ENCODE results near the gene ZKSCAN5. TPM values are rescaled to one million over a fixed set of nuclear protein-coding genes. Genes with fewer than 3 reads are reported as not detected.
"Not testable (repeated sequence)": the region's sequence is repeated elsewhere in the genome, so short reads cannot be mapped to it uniquely, and the experiment has no call there.

Gene ZKSCAN5
- total RNA-seq, 4 donors from 2014 or later = 9.6 to 11.2 (median 10.5) TPM

- TF ChIP-seq EP300 (IDR thresholded peaks at IDR 0.05) = no peak
- TF ChIP-seq POLR2A (IDR thresholded peaks at IDR 0.05; ENCODE audit: low read depth) = no peak
- TF ChIP-seq POLR2AphosphoS5 (IDR thresholded peaks at IDR 0.05) = no peak
- TF ChIP-seq CTCF (IDR thresholded peaks at IDR 0.05) = no peak
- Histone ChIP-seq H3K36me3 (peaks cover 28 to 50% (median 46%) of the 10 kb centered on the region in 4 donors), H3K4me1 (peaks cover 26 to 44% (median 33%) of the 10 kb centered on the region in 4 donors), H3K27ac (replicated peaks in 1 of 4) (no peak overlapping the region), H3K4me3 (peak overlapping the region; percentile 68 to 95 (median 80)), H3K9me3 (peaks cover 5 to 20% (median 15%) of the 10 kb centered on the region in 4 donors), H3K27me3 (no peaks in the 10 kb centered on the region)
- no peak for DNase-seq (ENCODE audit: extremely low spot score)
- intact Hi-C loops (cut with DNase I) = loop anchor here (2.0 kb wide), 1 partner anchor 26 kb away; the partner anchor contains the start of gene ZNF789
- 73% methylated on average over 11 of the region's 11 CpGs for WGBS
Observed at GRCh38 chr7:99498546-99498944, 5.9 kb upstream of the ZKSCAN5 start.

- peaks cover 30 to 52% (median 39%) of the 10 kb centered on the region in 4 donors for H3K4me1 ChIP-seq
- intact Hi-C loops (cut with DNase I) = loop anchor here (2.0 kb wide), 1 partner anchor 27 kb away; the partner anchor contains the start of gene ZNF789
- H3K27me3 ChIP-seq = no peaks in the 10 kb centered on the region
- under 1% methylated on average over 14 of the region's 14 CpGs for WGBS
- DNase-seq (ENCODE audit: extremely low spot score) = no peak
- peak overlapping the region; percentile 68 to 95 (median 80) for H3K4me3 ChIP-seq
- peak overlapping the region; percentile 91 to 96 (median 94) for H3K27ac ChIP-seq (replicated peaks in 1 of 4)
- H3K9me3 ChIP-seq = peaks cover 0 to 12% (median 7%) of the 10 kb centered on the region in 4 donors
- TF ChIP-seq POLR2A (IDR thresholded peaks at IDR 0.05; ENCODE audit: low read depth) (no peak), EP300 (IDR thresholded peaks at IDR 0.05) (no peak), CTCF (IDR thresholded peaks at IDR 0.05) (no peak), POLR2AphosphoS5 (IDR thresholded peaks at IDR 0.05) (no peak)
- peaks cover 20 to 42% (median 38%) of the 10 kb centered on the region in 4 donors for H3K36me3 ChIP-seq
Observed at GRCh38 chr7:99499371-99499720, 5.1 kb upstream of the ZKSCAN5 start.

GRCh38 chr7:99499721-99500636 is 4.5 kb upstream of the ZKSCAN5 start, which contains the start of gene ZNF394:
ZNF394 (minus strand) TSS chr7:99500281; CDS start chr7:99500093, 188 bp downstream.
- H3K36me3 ChIP-seq = peaks cover 14 to 35% (median 31%) of the 10 kb centered on the region in 4 donors
- peak within 1 kb of the TSS; percentile 68 to 95 (median 80) for H3K4me3 ChIP-seq
- peaks cover 30 to 52% (median 39%) of the 10 kb centered on the region in 4 donors for H3K4me1 ChIP-seq
- peak within 1 kb of the TSS; percentile 91 to 96 (median 94) for H3K27ac ChIP-seq (replicated peaks in 1 of 4)
- H3K27me3 ChIP-seq = no peaks in the 10 kb centered on the region
- no peak for TF ChIP-seq EP300 (IDR thresholded peaks at IDR 0.05)
- peak; percentile 95 to 98 for TF ChIP-seq POLR2AphosphoS5 (IDR thresholded peaks at IDR 0.05)
- no peak for TF ChIP-seq CTCF (IDR thresholded peaks at IDR 0.05)
- TF ChIP-seq POLR2A (IDR thresholded peaks at IDR 0.05; ENCODE audit: low read depth) = peak; percentile 28
- H3K9me3 ChIP-seq = peaks cover 0 to 5% (median under 1%) of the 10 kb centered on the region in 4 donors
- WGBS = 1% methylated on average over 53 of the region's 68 CpGs
- peak; percentile 97 for DNase-seq (ENCODE audit: extremely low spot score)
- intact Hi-C loops (cut with DNase I) = loop anchor here (2.0 to 5.0 kb wide), 2 partner anchors 27 to 52 kb away; partner anchors contain the start of genes FAM200A and ZNF789

GRCh38 chr7:99500637-99501009 is 3.8 kb upstream of the ZKSCAN5 start:
- H3K27ac ChIP-seq (replicated peaks in 1 of 4) = peak overlapping the region; percentile 91 to 96 (median 94)
- H3K4me1 ChIP-seq = peaks cover 33 to 55% (median 43%) of the 10 kb centered on the region in 4 donors
- H3K9me3 ChIP-seq = no peaks in the 10 kb centered on the region
- no peaks in the 10 kb centered on the region for H3K27me3 ChIP-seq
- intact Hi-C loops (cut with DNase I) = loop anchor here (5.0 kb wide), 1 partner anchor 52 kb away; the partner anchor contains the start of gene FAM200A
- H3K4me3 ChIP-seq = peak overlapping the region; percentile 68 to 95 (median 80)
- no peak for TF ChIP-seq POLR2A (IDR thresholded peaks at IDR 0.05; ENCODE audit: low read depth)
- no peak for TF ChIP-seq CTCF (IDR thresholded peaks at IDR 0.05)
- TF ChIP-seq POLR2AphosphoS5 (IDR thresholded peaks at IDR 0.05) = no peak
- no peak for TF ChIP-seq EP300 (IDR thresholded peaks at IDR 0.05)
- 51% methylated on average over 16 of the region's 16 CpGs for WGBS
- DNase-seq (ENCODE audit: extremely low spot score) = no peak
- peaks cover 9 to 29% (median 25%) of the 10 kb centered on the region in 4 donors for H3K36me3 ChIP-seq

GRCh38 chr7:99501236-99501635 is 3.2 kb upstream of the ZKSCAN5 start:
- intact Hi-C loops (cut with DNase I) = loop anchor here (5.0 kb wide), 1 partner anchor 51 kb away; the partner anchor contains the start of gene FAM200A
- peak overlapping the region in 3 of 4 donors; percentile 91 to 96 (median 94) for H3K27ac ChIP-seq (replicated peaks in 1 of 4)

More at GRCh38 chr7:99501236-99501635, 3.2 kb upstream of the ZKSCAN5 start:
- not testable (repeated sequence) for H3K9me3 ChIP-seq; H3K27me3 ChIP-seq; DNase-seq (ENCODE audit: extremely low spot score)
- H3K4me3 ChIP-seq = peak overlapping the region in 2 of 4 donors; percentile 68 to 91
- peaks cover 39 to 58% (median 49%) of the 10 kb centered on the region in 4 donors for H3K4me1 ChIP-seq
- WGBS = 94% methylated on average over 12 of the region's 12 CpGs
- peaks cover 3 to 23% (median 19%) of the 10 kb centered on the region in 4 donors for H3K36me3 ChIP-seq

Data from esophagus muscularis mucosa (tissue), 4 donors.